ENCODE results near the gene WDTC1. TPM values are rescaled to one million over a fixed set of nuclear protein-coding genes. Genes with fewer than 3 reads are reported as not detected.

WDTC1 gene
- total and polyA plus RNA-seq, 9 of the 15 experiments (the other 6 are each of a cell fraction or from before 2014, with no cell fraction given) = 0.18 to 32.3 (median 8.8) TPM

- TF ChIP-seq TRIM25 (IDR thresholded peaks at IDR 0.05; ENCODE audit: borderline replicate concordance) (no peak), ATF3 (IDR thresholded peaks at IDR 0.05) (peak; percentile 74), ATF3 (CRISPR knock-in tag; conservative IDR thresholded peaks at IDR 0.05) (peak; percentile 79), TGIF2 (CRISPR knock-in tag; IDR thresholded peaks at IDR 0.05) (0 out of 2 replicates have a peak, but pooled peaks have one; percentile 61), ARID4B (CRISPR knock-in tag; IDR thresholded peaks at IDR 0.05) (peak; percentile 98), HOMEZ (CRISPR knock-in tag; IDR thresholded peaks at IDR 0.05) (no peak), ZBTB1 (CRISPR knock-in tag; IDR thresholded peaks at IDR 0.05; ENCODE audit: borderline replicate concordance, low read depth) (peak; percentile 86; the same call in 1 of the 2 replicates), PHF21A (IDR thresholded peaks at IDR 0.05; ENCODE audit: borderline replicate concordance, low read depth) (peak; percentile 73; the same call in 1 of the 2 replicates), NRF1 (conservative IDR thresholded peaks at IDR 0.05 in 1 of 2, IDR thresholded peaks at IDR 0.05 in 1 of 2) (peak; percentile 69 to 79), DACH1 (IDR thresholded peaks at IDR 0.05; ENCODE audit: partially characterized antibody) (peak; percentile 32), POLR2AphosphoS5 (IDR thresholded peaks at IDR 0.05; ENCODE audit: control insufficient read depth, insufficient read depth, low read depth, low read length) (peak; percentile 77), SMARCB1 (IDR thresholded peaks at IDR 0.05; ENCODE audit: insufficient read length, low read depth) (no peak), TAF9B (IDR thresholded peaks at IDR 0.05; ENCODE audit: partially characterized antibody) (peak; percentile 87), MED1 (CRISPR knock-in tag; IDR thresholded peaks at IDR 0.05; ENCODE audit: borderline replicate concordance) (no peak)
These were observed 87.6 kb downstream of the WDTC1 start, which contains the start of gene TMEM222 (continued) for GRCh38 chr1:27321813-27322568.

Data from K562 (cell line).